ENCODE results near the gene PTGR3.

The PTGR3 gene

GRCh38 chr18:75185460-75185859 is 23.5 kb downstream of the PTGR3 start:
- Histone ChIP-seq H3K9me3 (ENCODE audit: insufficient read depth, low read depth, low read length) (no peaks in the 10 kb centered on the region), H3K9ac (ENCODE audit: low read depth, low read length) (no peak overlapping the region), H3K36me3 (ENCODE audit: insufficient read depth, low read depth, low read length) (no peaks in the 10 kb centered on the region), H3K4me3 (ENCODE audit: low read length) (no peak overlapping the region), H3K4me1 (ENCODE audit: insufficient read depth, low read length) (no peaks in the 10 kb centered on the region; the same call in 1 of the 2 replicates), H3K27ac (ENCODE audit: low read length) (no peak overlapping the region), H3K27me3 (ENCODE audit: insufficient read depth, low read length) (no peaks in the 10 kb centered on the region)

DNA sequence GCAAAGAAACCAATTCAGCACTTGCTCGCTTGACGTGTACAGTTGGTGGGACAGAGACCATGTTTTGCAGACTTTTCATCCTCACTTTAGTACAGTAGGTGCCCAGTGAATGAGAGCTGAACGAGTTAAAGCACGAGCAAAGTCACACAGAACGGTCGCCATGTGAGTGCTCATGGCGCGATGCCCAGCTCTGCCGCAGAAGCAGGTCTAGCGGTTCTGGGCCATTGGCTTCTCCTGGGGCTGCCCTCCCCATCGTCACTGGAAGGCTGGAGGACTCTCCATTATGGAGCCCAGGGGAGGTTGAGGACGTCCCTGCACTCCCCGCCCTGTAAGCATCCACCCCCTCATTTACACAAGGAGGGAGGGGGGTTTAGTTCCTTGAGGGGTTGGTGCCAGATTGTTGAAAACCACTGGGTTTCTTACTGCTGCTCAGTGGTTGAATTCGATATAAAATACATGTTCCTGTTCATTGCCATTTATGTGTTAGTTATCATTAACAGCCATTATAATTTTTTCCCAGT is 24.9 kb downstream of the PTGR3 start:
- Histone ChIP-seq H3K27ac (ENCODE audit: low read length) (no peak overlapping the region), H3K36me3 (ENCODE audit: insufficient read depth, low read depth, low read length) (no peaks in the 10 kb centered on the region), H3K9ac (ENCODE audit: low read depth, low read length) (no peak overlapping the region), H3K4me1 (ENCODE audit: insufficient read depth, low read length) (no peaks in the 10 kb centered on the region; the same call in 1 of the 2 replicates), H3K27me3 (ENCODE audit: insufficient read depth, low read length) (no peaks in the 10 kb centered on the region), H3K4me3 (ENCODE audit: low read length) (no peak overlapping the region), H3K9me3 (ENCODE audit: insufficient read depth, low read depth, low read length) (no peaks in the 10 kb centered on the region)

DNA sequence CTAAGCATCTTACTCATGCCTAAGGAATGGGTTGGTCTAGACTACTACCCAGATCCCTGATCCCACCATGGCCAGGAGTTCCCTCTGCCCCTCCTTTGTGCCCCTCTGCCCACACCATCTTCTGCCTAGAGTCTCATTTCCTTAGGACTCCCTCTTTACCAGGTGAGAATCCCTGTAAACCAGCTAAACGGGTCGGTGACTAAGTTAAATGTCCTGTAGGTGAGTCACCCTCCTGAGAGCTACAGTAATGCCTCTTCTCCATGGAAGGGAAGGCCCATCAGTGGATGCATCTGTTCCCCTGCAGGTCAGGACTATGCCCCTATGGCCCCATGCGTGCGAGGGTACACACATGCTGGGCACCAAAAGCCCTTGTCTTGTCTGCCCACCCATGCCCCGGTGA is 25.4 kb downstream of the PTGR3 start:
- no peak overlapping the region for H3K4me3 ChIP-seq (ENCODE audit: low read length)
- no peaks in the 10 kb centered on the region for H3K27me3 ChIP-seq (ENCODE audit: insufficient read depth, low read length)
- H3K4me1 ChIP-seq (ENCODE audit: insufficient read depth, low read length), result no peaks in the 10 kb centered on the region; the same call in 1 of the 2 replicates
- H3K9me3 ChIP-seq (ENCODE audit: insufficient read depth, low read depth, low read length), result no peaks in the 10 kb centered on the region
- no peaks in the 10 kb centered on the region for H3K36me3 ChIP-seq (ENCODE audit: insufficient read depth, low read depth, low read length)
- H3K9ac ChIP-seq (ENCODE audit: low read depth, low read length), result no peak overlapping the region
- no peak overlapping the region for H3K27ac ChIP-seq (ENCODE audit: low read length)

DNA sequence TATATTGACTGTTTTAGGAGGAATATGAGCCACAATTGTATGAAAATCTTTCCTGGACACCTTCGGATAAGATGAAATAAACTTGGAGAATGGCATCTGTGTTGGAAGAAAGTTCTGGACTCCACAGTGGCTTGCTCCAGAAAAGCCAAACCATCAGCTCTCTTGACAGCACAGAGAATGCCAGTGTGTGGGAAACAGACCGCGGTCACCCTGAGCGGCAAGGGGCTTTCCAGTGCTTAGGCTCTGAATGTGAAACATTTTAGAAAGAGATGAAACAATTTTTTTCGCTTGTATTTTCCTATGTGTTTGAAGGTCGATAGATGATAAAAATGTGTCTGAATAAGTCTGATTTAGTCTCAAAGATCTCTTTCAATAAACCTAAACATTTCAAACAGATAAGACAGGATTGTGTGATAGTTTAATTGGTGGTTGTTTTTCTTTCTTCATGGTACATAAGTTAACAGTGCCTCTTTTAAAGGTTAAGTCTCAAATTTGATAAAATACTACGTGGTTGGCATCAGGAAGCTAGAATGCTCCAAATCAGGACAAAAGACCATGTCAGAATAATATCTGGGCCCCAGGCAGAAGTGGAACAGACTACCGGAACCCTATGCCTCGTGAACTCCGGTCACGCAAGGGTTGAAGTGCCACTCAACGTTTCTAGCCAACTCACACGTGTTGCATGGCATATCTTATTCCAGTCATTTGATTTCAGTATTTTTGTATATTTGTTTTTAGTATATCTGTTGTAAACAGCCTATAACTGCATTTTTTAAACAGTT is 28.9 kb downstream of the PTGR3 start:
- H3K36me3 ChIP-seq (ENCODE audit: insufficient read depth, low read depth, low read length), result no peaks in the 10 kb centered on the region
- H3K27me3 ChIP-seq (ENCODE audit: insufficient read depth, low read length), result no peaks in the 10 kb centered on the region
- no peak overlapping the region for H3K27ac ChIP-seq (ENCODE audit: low read length)
- H3K9ac ChIP-seq (ENCODE audit: low read depth, low read length), result no peak overlapping the region
- no peak overlapping the region for H3K4me3 ChIP-seq (ENCODE audit: low read length)
- H3K4me1 ChIP-seq (ENCODE audit: insufficient read depth, low read length), result no peaks in the 10 kb centered on the region; the same call in 1 of the 2 replicates
- H3K9me3 ChIP-seq (ENCODE audit: insufficient read depth, low read depth, low read length), result no peaks in the 10 kb centered on the region

DNA sequence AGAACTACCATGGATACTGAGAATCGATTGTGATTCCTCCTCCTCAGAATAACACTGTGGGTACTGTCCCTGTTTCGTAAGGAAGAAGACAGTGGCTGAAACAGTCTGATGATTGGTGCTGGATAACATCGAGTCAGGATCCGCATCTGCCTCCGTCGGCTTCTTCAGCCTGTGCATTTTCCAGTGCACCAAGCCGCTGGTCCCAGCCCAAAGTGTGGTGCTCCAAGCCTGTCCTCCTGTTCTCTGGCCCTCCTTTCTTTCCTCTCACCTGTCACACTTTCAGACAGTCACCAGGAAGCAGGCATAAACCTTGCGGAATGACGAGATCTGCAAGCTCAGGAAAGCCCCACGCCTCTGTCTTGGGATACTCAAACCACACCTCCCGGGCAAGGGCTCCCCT is 30.6 kb downstream of the PTGR3 start:
- H3K4me3 ChIP-seq (ENCODE audit: low read length), result no peak overlapping the region
- no peaks in the 10 kb centered on the region for H3K9me3 ChIP-seq (ENCODE audit: insufficient read depth, low read depth, low read length)
- no peaks in the 10 kb centered on the region for H3K36me3 ChIP-seq (ENCODE audit: insufficient read depth, low read depth, low read length)
- H3K27me3 ChIP-seq (ENCODE audit: insufficient read depth, low read length), result no peaks in the 10 kb centered on the region
- no peak overlapping the region; the same call in 1 of the 2 replicates for H3K9ac ChIP-seq (ENCODE audit: low read depth, low read length)
- H3K4me1 ChIP-seq (ENCODE audit: insufficient read depth, low read length), result no peaks in the 10 kb centered on the region; the same call in 1 of the 2 replicates
- no peak overlapping the region for H3K27ac ChIP-seq (ENCODE audit: low read length)

DNA sequence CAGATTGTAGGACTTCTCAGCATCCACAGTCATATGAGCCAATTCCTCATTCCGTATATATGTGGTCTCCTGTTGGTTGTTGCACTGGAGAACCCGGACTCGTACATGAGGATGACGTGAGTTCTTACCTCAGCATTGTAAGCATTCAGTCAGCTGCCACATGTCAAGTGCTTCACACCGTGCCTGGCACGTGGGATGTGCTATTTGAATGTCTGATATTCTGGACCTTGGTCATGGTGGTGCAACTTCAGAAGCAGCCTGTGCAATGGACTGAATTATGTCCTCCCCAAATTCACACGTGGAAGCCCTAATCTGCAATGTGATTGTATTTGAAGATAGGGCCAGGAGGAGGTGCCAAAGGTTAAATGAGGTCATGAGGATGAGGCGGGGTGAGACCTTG is 32.1 kb downstream of the PTGR3 start:
- no peak overlapping the region for H3K27ac ChIP-seq (ENCODE audit: low read length)
- no peaks in the 10 kb centered on the region for H3K4me1 ChIP-seq (ENCODE audit: insufficient read depth, low read length)
- no peak overlapping the region for H3K4me3 ChIP-seq (ENCODE audit: low read length)
- no peak overlapping the region for H3K9ac ChIP-seq (ENCODE audit: low read depth, low read length)
- H3K36me3 ChIP-seq (ENCODE audit: insufficient read depth, low read depth, low read length), result no peaks in the 10 kb centered on the region
- no peaks in the 10 kb centered on the region for H3K27me3 ChIP-seq (ENCODE audit: insufficient read depth, low read length)
- no peaks in the 10 kb centered on the region for H3K9me3 ChIP-seq (ENCODE audit: insufficient read depth, low read depth, low read length)

- no peak overlapping the region for H3K27ac ChIP-seq (ENCODE audit: low read length)
- no peaks in the 10 kb centered on the region for H3K4me1 ChIP-seq (ENCODE audit: insufficient read depth, low read length)
- no peaks in the 10 kb centered on the region for H3K9me3 ChIP-seq (ENCODE audit: insufficient read depth, low read depth, low read length)
- no peaks in the 10 kb centered on the region for H3K27me3 ChIP-seq (ENCODE audit: insufficient read depth, low read length)
- H3K36me3 ChIP-seq (ENCODE audit: insufficient read depth, low read depth, low read length), result no peaks in the 10 kb centered on the region
- no peak overlapping the region for H3K4me3 ChIP-seq (ENCODE audit: low read length)
- H3K9ac ChIP-seq (ENCODE audit: low read depth, low read length), result no peak overlapping the region
Measured at GRCh38 chr18:75173738-75174137, 35.2 kb downstream of the PTGR3 start.

DNA sequence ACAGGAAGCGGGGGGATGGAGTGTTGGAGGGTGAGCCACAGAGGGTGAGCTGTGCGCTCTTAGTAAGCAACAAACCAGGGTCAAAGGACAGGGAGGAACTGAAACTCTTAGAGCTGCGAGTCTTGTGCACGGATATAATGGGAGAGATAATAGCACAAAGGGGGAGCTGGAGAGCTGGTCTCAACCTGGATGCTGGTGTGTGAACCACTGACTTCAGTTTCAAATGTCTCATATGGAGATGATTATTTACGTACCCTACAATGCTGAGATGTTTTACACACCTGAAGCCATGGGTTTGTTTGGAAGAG is 35.9 kb downstream of the PTGR3 start:
- 0 out of 2 replicates have a peak overlapping the region, but pooled peaks have one; percentile 11 for H3K9ac ChIP-seq (ENCODE audit: low read depth, low read length)
- no peaks in the 10 kb centered on the region for H3K36me3 ChIP-seq (ENCODE audit: insufficient read depth, low read depth, low read length)
- no peaks in the 10 kb centered on the region for H3K9me3 ChIP-seq (ENCODE audit: insufficient read depth, low read depth, low read length)
- H3K4me3 ChIP-seq (ENCODE audit: low read length), result no peak overlapping the region
- H3K27ac ChIP-seq (ENCODE audit: low read length), result no peak overlapping the region
- H3K27me3 ChIP-seq (ENCODE audit: insufficient read depth, low read length), result no peaks in the 10 kb centered on the region
- H3K4me1 ChIP-seq (ENCODE audit: insufficient read depth, low read length), result no peaks in the 10 kb centered on the region

- Histone ChIP-seq H3K4me3 (ENCODE audit: low read length) (no peak overlapping the region), H3K36me3 (ENCODE audit: insufficient read depth, low read depth, low read length) (no peaks in the 10 kb centered on the region), H3K27me3 (ENCODE audit: insufficient read depth, low read length) (no peaks in the 10 kb centered on the region), H3K4me1 (ENCODE audit: insufficient read depth, low read length) (no peaks in the 10 kb centered on the region), H3K9ac (ENCODE audit: low read depth, low read length) (0 out of 2 replicates have a peak overlapping the region, but pooled peaks have one; percentile 11), H3K27ac (ENCODE audit: low read length) (no peak overlapping the region), H3K9me3 (ENCODE audit: insufficient read depth, low read depth, low read length) (no peaks in the 10 kb centered on the region)
Measured at GRCh38 chr18:75172299-75173124, 36.4 kb downstream of the PTGR3 start.

DNA sequence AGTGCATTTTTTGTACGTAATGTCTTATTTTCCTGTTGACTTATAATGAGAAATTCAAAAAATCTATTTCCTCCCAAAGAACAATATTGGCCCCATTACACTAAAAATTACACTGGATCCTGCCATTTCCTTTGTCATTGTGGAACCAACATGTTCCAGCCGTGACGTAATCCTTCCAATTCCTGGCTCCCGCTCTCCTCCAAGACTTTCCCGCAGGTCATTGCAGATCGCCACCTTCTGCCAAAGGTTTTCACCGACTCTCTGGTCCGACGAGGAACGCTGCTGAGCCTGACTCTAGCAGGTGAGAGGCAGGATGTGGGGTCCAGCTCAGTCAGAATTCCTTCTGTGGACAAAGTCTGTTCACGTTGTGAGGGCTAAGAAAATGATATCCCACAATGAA is 38.0 kb downstream of the PTGR3 start:
- H3K4me1 ChIP-seq (ENCODE audit: insufficient read depth, low read length), result no peaks in the 10 kb centered on the region
- H3K27me3 ChIP-seq (ENCODE audit: insufficient read depth, low read length), result no peaks in the 10 kb centered on the region
- H3K9me3 ChIP-seq (ENCODE audit: insufficient read depth, low read depth, low read length), result no peaks in the 10 kb centered on the region
- no peak overlapping the region for H3K27ac ChIP-seq (ENCODE audit: low read length)
- H3K9ac ChIP-seq (ENCODE audit: low read depth, low read length), result no peak overlapping the region
- no peak overlapping the region for H3K4me3 ChIP-seq (ENCODE audit: low read length)
- no peaks in the 10 kb centered on the region for H3K36me3 ChIP-seq (ENCODE audit: insufficient read depth, low read depth, low read length)

DNA sequence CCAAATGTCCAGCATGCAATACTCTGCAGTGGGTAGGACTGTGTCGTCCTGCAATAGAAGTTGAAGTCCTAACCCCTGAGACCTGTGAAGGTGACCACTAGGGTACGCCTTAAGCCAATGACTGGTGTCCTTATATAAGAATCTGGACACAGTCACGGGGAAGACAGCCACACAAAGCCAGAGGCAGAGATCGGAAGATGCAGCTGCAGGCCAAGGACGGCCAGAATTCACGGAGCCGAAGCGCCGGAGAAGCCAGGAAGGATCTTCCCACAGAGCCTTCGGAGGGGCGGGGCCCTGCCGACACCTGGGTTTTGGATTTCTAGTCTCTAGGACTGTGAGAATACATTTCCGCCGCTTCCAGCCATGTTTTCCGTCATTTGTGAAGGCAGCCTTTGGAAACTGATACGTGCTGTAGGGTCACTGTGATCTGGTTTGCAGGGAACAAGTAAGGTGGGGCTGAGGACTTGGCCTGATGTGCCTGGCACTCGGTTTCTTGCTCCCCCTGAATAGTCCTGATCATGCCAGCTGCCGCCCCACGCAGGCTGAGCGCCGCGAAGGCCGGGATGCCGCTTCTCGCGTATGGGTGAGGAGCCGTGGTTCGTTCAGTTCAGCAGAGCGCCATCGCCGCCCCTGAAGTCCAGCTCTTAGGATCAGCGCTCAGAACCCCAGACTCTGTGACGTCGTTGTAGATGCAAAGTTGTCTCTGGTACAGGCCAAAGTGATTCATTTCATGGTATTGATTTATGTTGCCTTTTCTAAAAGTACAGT is 38.7 kb downstream of the PTGR3 start:
- Histone ChIP-seq H3K4me3 (ENCODE audit: low read length) (no peak overlapping the region), H3K27ac (ENCODE audit: low read length) (no peak overlapping the region), H3K4me1 (ENCODE audit: insufficient read depth, low read length) (no peaks in the 10 kb centered on the region), H3K36me3 (ENCODE audit: insufficient read depth, low read depth, low read length) (no peaks in the 10 kb centered on the region), H3K9me3 (ENCODE audit: insufficient read depth, low read depth, low read length) (no peaks in the 10 kb centered on the region), H3K27me3 (ENCODE audit: insufficient read depth, low read length) (no peaks in the 10 kb centered on the region), H3K9ac (ENCODE audit: low read depth, low read length) (no peak overlapping the region)
